HG03280 (cell line): ENCODE results near the gene SUGCT.
"Not testable (repeated sequence)": the region's sequence is repeated elsewhere in the genome, so short reads cannot be mapped to it uniquely, and the experiment has no call there.

ENCODE experiments used
- ATAC-seq: cut with Tn5 transposase; IDR thresholded peaks from one replicate; pipeline ENCODE4 v1.9.1; 2021; ENCODE audit warnings: mild to moderate bottlenecking, moderate library complexity; ENCODE audit not compliant: unreplicated experiment

SUGCT gene

DNA sequence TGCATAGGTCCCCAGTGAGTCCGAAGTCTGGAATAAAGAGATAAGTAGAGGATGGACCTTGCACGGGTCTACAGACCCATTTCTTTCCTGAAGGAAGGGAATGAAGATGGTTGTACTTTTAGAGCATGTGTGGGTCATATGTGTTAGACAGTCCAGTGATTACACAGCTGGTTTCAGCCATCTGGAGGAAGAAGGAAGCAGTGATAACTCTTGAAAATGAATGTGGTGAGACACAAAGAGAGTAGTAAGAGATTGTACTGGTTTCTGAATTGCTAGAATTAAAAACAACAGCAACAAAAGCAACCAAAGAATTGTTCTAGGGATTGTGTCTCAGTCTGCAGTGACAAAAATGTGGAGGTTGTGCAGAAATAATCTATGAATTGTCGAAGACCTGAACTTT, 258.9 kb downstream of the SUGCT start:
- ATAC-seq, result peak; percentile 54

GRCh38 chr7:40394400-40394799, 259.6 kb downstream of the SUGCT start:
- ATAC-seq, result no peak

GRCh38 chr7:40400525-40400924, 265.7 kb downstream of the SUGCT start:
- ATAC-seq, result no peak

GRCh38 chr7:40401406-40401805, 266.6 kb downstream of the SUGCT start:
- ATAC-seq, result no peak

- no peak for ATAC-seq
These were observed 267.9 kb downstream of the SUGCT start for GRCh38 chr7:40402661-40403060.

- ATAC-seq, result no peak
These were observed 269.1 kb downstream of the SUGCT start for GRCh38 chr7:40403703-40404476.

DNA sequence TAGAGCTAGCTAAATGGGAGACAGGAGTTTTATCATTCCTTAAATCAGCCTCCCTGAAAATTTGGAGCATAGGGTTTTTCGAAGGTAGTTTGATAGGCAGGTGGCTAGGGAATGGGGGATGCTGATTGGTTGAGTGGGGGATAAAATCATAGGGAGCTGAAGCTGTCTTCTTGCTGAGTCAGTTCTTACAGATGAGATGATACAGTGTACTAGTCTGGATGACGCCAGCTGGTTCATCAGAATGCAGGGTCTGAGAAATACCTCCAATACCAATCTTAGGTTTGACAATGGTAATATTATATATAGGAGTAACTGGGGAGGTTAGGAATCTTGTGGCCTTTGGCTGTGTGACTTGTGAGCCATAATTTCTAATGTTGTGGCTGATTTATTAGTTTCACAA, 271.2 kb downstream of the SUGCT start:
- ATAC-seq, result no peak

DNA sequence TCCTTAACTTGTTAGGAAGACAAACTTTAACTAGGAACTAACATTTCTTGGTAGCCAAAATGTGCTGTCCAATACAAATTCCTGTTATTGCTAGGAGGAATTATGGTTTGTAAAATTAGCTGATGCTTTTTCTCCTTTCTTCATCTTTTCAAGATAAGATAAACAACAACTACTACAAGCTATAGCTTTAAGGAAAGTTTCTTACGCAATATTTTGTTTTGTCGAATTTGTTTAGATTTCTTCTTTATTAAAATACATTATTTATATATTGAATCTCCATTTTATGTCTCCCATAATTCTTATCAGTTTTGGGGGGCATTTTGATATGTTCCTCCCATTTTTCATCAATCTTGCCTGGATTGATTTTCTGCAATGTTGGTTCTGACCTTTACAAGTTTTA, 277.5 kb downstream of the SUGCT start:
- ATAC-seq, result no peak

DNA sequence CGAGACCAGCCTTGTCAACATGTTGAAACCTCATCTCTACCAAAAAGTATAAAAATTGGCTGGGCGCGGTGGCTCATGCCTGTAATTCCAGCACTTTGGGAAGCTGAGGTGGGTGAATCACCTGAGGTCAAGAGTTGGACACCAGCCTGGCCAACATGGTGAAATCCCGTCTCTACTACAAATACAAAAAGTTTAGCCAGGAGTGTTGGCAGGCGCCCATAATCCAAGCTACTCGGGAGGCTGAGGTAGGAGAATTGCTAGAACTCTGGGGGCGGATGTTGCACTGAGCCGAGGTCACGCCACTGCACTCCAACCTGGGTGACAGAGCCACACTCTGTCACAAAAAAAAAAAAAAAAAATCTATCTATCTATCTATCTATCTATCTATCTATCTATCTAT, 279.9 kb downstream of the SUGCT start:
- ATAC-seq, result not testable (repeated sequence)

GRCh38 chr7:40418448-40418847, 283.6 kb downstream of the SUGCT start:
- ATAC-seq, result no peak

- ATAC-seq, result no peak
These were observed 284.2 kb downstream of the SUGCT start for GRCh38 chr7:40418983-40419382.

DNA sequence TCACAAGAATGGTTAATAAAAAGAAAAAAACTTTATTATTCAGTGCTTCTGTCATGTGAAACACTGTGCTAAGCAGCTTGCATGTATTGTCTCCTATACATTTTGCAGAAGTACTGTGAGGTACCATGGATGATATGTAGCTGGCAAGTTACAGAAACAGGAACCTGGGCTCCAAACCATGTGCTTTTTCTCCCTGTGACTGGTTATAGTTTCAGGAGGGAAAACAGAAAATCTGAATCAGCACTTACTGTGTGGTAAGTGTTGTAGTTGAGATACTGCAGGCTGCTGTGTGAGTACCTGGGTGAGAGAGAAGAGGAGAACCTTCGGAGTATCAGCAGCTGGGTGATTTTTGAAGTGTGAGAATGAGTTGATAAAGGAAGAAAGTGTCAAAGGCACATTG, 285.0 kb downstream of the SUGCT start:
- no peak for ATAC-seq

DNA sequence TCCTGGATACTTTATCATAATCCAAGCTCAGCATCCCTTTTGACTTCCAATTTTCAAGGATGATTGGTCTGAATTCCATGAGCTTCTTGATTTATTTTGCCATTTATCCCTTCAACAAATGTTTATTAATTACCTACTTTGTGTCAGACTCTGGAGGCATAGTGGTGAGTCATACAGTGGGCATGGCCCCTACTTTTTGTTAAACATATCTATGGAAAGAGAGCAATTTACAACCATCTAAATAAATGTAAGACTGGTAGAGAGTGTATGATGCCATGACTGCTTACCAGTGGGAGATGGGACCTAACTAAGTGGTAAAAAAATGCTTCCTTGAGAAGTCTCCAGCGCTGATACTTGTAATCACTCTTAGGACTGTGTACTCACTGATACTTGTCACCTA, 286.6 kb downstream of the SUGCT start:
- no peak for ATAC-seq

GRCh38 chr7:40425696-40426095, 290.9 kb downstream of the SUGCT start:
- no peak for ATAC-seq

DNA sequence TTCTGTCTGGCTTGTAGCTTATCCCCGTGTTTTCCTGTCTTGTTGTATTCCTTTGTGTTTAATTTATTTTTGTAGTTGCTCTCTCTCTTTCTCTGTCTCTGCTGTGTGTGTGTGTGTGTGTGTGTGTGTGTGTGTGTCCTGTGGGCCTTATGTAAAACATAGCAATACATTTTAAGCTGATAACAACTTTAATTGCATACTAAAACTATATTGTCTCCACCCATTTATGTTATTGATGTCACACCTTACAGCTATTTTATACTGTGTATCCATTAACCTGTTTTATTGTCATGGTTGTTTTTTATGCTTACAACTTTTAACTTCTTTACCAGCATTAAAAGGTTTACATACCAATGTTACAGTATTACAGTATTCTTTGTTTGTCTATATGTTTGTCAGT, 293.6 kb downstream of the SUGCT start:
- no peak for ATAC-seq

- ATAC-seq, result no peak
These were observed 295.0 kb downstream of the SUGCT start for GRCh38 chr7:40429826-40430225.

DNA sequence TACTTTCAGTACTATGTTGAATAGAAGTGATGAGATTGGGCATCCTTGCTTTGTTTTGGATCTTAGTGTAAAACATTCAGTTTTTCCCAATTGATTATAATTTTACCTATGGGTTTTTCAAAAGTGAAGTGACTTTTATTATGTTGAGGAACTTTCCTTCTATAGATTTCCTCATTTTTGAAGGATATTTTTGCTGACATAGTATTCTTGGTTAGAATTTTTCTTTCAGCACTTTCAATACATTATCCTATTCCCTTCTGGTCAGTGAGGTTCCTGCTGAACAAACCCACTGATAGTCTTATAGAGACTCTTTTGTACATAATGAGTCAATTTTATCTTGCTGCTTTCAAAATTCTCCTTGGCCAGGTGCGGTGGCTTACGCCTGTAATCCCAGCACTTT, 297.2 kb downstream of the SUGCT start:
- no peak for ATAC-seq

- ATAC-seq, result no peak
These were observed 301.9 kb downstream of the SUGCT start for GRCh38 chr7:40436710-40437109.

DNA sequence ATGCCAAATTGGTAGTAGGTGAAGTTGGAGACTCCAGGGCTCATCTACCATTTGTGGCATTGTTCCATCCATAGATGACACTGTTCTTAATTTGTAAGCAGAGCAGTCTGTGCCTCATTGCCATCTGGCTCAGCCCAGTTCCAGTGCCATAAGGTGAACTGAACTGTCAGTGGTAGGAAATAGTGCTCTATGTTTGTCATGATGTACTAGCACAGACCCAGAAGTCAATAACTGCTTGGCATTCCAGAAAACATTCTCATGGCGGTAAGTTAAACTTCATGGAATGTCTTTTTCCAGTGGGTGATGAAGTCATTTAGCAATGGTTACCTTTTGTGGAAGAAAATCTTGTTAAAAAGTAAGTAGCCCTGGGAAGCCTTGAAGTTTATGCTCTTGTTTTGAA, 302.7 kb downstream of the SUGCT start:
- no peak for ATAC-seq

- ATAC-seq, result no peak
These were observed 303.3 kb downstream of the SUGCT start for GRCh38 chr7:40437936-40438634.

- no peak for ATAC-seq
These were observed 304.9 kb downstream of the SUGCT start for GRCh38 chr7:40439686-40440085.

- no peak for ATAC-seq
These were observed 312.5 kb downstream of the SUGCT start for GRCh38 chr7:40447345-40447744.

GRCh38 chr7:40455485-40455884, 320.7 kb downstream of the SUGCT start:
- no peak for ATAC-seq
